ENCODE data around the gene KIF26B.

GRCh38 chr1:245232931-245233330, 78.1 kb downstream of the KIF26B start:
- TF ChIP-seq, protein P1, sequence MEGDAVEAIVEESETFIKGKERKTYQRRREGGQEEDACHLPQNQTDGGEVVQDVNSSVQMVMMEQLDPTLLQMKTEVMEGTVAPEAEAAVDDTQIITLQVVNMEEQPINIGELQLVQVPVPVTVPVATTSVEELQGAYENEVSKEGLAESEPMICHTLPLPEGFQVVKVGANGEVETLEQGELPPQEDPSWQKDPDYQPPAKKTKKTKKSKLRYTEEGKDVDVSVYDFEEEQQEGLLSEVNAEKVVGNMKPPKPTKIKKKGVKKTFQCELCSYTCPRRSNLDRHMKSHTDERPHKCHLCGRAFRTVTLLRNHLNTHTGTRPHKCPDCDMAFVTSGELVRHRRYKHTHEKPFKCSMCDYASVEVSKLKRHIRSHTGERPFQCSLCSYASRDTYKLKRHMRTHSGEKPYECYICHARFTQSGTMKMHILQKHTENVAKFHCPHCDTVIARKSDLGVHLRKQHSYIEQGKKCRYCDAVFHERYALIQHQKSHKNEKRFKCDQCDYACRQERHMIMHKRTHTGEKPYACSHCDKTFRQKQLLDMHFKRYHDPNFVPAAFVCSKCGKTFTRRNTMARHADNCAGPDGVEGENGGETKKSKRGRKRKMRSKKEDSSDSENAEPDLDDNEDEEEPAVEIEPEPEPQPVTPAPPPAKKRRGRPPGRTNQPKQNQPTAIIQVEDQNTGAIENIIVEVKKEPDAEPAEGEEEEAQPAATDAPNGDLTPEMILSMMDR (conservative IDR thresholded peaks at IDR 0.05; ENCODE audit: low read depth, low read length): no peak
- TF ChIP-seq CHD1 (IDR thresholded peaks at IDR 0.05; ENCODE audit: low read depth, low read length) (no peak), RCOR1 (IDR thresholded peaks at IDR 0.05; ENCODE audit: insufficient replicate concordance, low read length) (no peak), BHLHE40 (IDR thresholded peaks at IDR 0.05; ENCODE audit: low read depth, low read length) (no peak), MXI1 (IDR thresholded peaks at IDR 0.05; ENCODE audit: borderline replicate concordance, low read depth, low read length) (no peak), NFE2L2 (IDR thresholded peaks at IDR 0.05; ENCODE audit: low read depth, low read length) (no peak), POLR2A (IDR thresholded peaks at IDR 0.05; ENCODE audit: low read depth, low read length) (no peak), RFX5 (IDR thresholded peaks at IDR 0.05; ENCODE audit: low read depth, low read length) (no peak), MAFK (IDR thresholded peaks at IDR 0.05; ENCODE audit: low read depth, low read length) (no peak), RAD21 (IDR thresholded peaks at IDR 0.05; ENCODE audit: low read length) (no peak), ELK1 (IDR thresholded peaks at IDR 0.05; ENCODE audit: borderline replicate concordance, low read depth, low read length) (no peak), SMC3 (IDR thresholded peaks at IDR 0.05; ENCODE audit: low read depth, low read length) (no peak), CEBPB (IDR thresholded peaks at IDR 0.05; ENCODE audit: low read depth, low read length) (no peak)
- TF ChIP-seq, protein P2, sequence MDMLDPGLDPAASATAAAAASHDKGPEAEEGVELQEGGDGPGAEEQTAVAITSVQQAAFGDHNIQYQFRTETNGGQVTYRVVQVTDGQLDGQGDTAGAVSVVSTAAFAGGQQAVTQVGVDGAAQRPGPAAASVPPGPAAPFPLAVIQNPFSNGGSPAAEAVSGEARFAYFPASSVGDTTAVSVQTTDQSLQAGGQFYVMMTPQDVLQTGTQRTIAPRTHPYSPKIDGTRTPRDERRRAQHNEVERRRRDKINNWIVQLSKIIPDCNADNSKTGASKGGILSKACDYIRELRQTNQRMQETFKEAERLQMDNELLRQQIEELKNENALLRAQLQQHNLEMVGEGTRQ (IDR thresholded peaks at IDR 0.05; ENCODE audit: low read depth, low read length): no peak

All from IMR-90 (cell line).